Measurements from ENCODE around the gene CWH43. TPM values are rescaled to one million over a fixed set of nuclear protein-coding genes. Genes with fewer than 3 reads are reported as not detected.
"Not testable (repeated sequence)": the region's sequence is repeated elsewhere in the genome, so short reads cannot be mapped to it uniquely, and the experiment has no call there.

Gene CWH43
- total and polyA plus RNA-seq, 11 donors = not detected

- peaks cover 0 to 10% (median 0%) of the 10 kb centered on the region in 9 donors for H3K27me3 ChIP-seq
- H3K9me3 ChIP-seq = no peaks in the 10 kb centered on the region
- H3K27ac ChIP-seq = no peak overlapping the region
- peaks cover 0 to 7% (median 0%) of the 10 kb centered on the region in 12 donors for H3K4me1 ChIP-seq
- intact Hi-C loops (cut with DNase I) = no loop called here
- DNase-seq (peak in 2 of 5 donors; percentile 38 to 58), ATAC-seq (peak; percentile 20 to 96 (median 74))
- no peaks in the 10 kb centered on the region for H3K36me3 ChIP-seq
- WGBS, 4 donors = 48 to 61% (median 50%) methylated on average over 2 of the region's 2 CpGs
- no peak overlapping the region for H3K4me3 ChIP-seq
- no peak for TF ChIP-seq POLR2A (IDR thresholded peaks at IDR 0.05)
- no peak for TF ChIP-seq CTCF (IDR thresholded peaks at IDR 0.05)
Measured at GRCh38 chr4:48974979-48975640, 11.0 kb upstream of the CWH43 start.

- H3K4me1 ChIP-seq = peaks cover 0 to 7% (median 0%) of the 10 kb centered on the region in 12 donors
- no peak for TF ChIP-seq CTCF (IDR thresholded peaks at IDR 0.05)
- TF ChIP-seq POLR2A (IDR thresholded peaks at IDR 0.05) = no peak
- ATAC-seq (no peak), DNase-seq (no peak)
- H3K4me3 ChIP-seq = no peak overlapping the region
- peaks cover 0 to 10% (median 0%) of the 10 kb centered on the region in 9 donors for H3K27me3 ChIP-seq
- no peaks in the 10 kb centered on the region for H3K9me3 ChIP-seq
- H3K27ac ChIP-seq = no peak overlapping the region
- intact Hi-C loops (cut with DNase I) = no loop called here
- WGBS, 4 donors = 79 to 94% (median 85%) methylated on average over 4 of the region's 4 CpGs
- H3K36me3 ChIP-seq = no peaks in the 10 kb centered on the region
Measured at GRCh38 chr4:48976041-48976440, 10.0 kb upstream of the CWH43 start.

DNA sequence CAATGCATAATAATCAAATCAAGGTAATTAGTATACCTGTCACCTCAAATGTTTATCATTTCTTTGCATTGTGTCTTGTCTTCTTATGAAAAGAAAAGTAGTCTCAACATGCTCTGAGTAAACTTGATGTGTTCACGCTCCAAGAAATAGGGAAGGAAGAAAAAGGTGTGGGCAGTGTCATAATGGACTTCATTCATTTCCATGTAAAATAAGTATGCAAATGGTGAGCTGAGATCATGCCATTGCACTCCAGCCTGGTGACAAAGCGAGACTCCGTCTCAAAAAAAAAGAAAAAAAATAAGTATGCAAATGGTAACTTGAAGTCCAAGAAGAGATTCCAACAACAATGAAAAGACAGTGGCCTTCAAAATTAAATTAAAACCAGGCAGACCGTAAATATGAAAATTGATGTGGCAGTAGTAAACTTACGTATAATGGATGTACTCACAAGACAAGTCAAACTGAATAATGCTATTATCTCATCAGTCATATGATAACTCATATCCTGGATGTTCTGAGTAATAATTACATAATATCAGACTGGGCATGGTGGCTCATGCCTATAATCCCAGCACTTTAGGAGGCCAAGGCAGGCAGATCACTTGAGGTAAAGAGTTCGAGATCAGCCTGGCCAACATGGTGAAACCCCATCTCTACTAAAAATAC, 6.0 kb upstream of the CWH43 start:
- ATAC-seq (no peak), DNase-seq (no peak)
- no peak for TF ChIP-seq POLR2A (IDR thresholded peaks at IDR 0.05)
- peaks cover 0 to 5% (median 0%) of the 10 kb centered on the region in 12 donors for H3K9me3 ChIP-seq
- peaks cover 0 to 19% (median 7%) of the 10 kb centered on the region in 9 donors for H3K27me3 ChIP-seq
- WGBS, 4 donors = 74 to 87% (median 77%) methylated on average over 6 of the region's 6 CpGs
- no peaks in the 10 kb centered on the region for H3K36me3 ChIP-seq
- H3K4me1 ChIP-seq = peaks cover 0 to 6% (median 0%) of the 10 kb centered on the region in 12 donors
- intact Hi-C loops (cut with DNase I) = no loop called here
- H3K27ac ChIP-seq = no peak overlapping the region
- H3K4me3 ChIP-seq = no peak overlapping the region

- H3K27me3 ChIP-seq = peaks cover 14 to 51% (median 31%) of the 10 kb centered on the region in 9 donors
Measured at GRCh38 chr4:48984005-48984404, 2.1 kb upstream of the CWH43 start.

GRCh38 chr4:48985602-48985975, 486 bp upstream of the CWH43 start:
- peak overlapping the region in 6 of 12 donors; percentile 17 to 38 (median 31) for H3K4me3 ChIP-seq
- H3K36me3 ChIP-seq = no peaks in the 10 kb centered on the region
- TF ChIP-seq CTCF (IDR thresholded peaks at IDR 0.05) = no peak
- TF ChIP-seq POLR2A (IDR thresholded peaks at IDR 0.05) = no peak
- H3K4me1 ChIP-seq = peaks cover 0 to 12% (median 0%) of the 10 kb centered on the region in 12 donors
- DNase-seq (no peak), ATAC-seq (peak in 1 of 4 donors; percentile 29)
- H3K27ac ChIP-seq = no peak overlapping the region
- WGBS, 4 donors = 13 to 14% (median 14%) methylated on average over 15 to 18 of the region's 18 CpGs
- peaks cover 0 to 5% (median 0%) of the 10 kb centered on the region in 12 donors for H3K9me3 ChIP-seq
- peaks cover 14 to 55% (median 31%) of the 10 kb centered on the region in 9 donors for H3K27me3 ChIP-seq
- intact Hi-C loops (cut with DNase I) = no loop called here

More at GRCh38 chr4:48984005-48984404, 2.1 kb upstream of the CWH43 start:
- WGBS, 4 donors = 81 to 96% (median 89%) methylated on average over 2 of the region's 2 CpGs
- peaks cover 0 to 12% (median 0%) of the 10 kb centered on the region in 12 donors for H3K4me1 ChIP-seq
- DNase-seq; H3K27ac ChIP-seq; H3K4me3 ChIP-seq; H3K9me3 ChIP-seq; H3K36me3 ChIP-seq; intact Hi-C loops (cut with DNase I); ATAC-seq: not testable (repeated sequence)
